Endodermal cell (in vitro differentiated cells): ENCODE measurements around the gene MTHFS. TPM values are rescaled to one million over a fixed set of nuclear protein-coding genes. Genes with fewer than 3 reads are reported as not detected.

Source experiments
- DNase-seq: peaks from one replicate; pipeline ENCODE4 v3.0.0-alpha.2; 2017
- H3K27ac ChIP-seq: 2 replicates; pipeline ENCODE4 v1.5.1; 2013; ENCODE audit warnings: mild to moderate bottlenecking, low read depth, low read length, moderate library complexity
- H3K27me3 ChIP-seq: 2 replicates; pipeline ENCODE4 v1.6.1; 2013; ENCODE audit warnings: mild to moderate bottlenecking, low read length, moderate library complexity; ENCODE audit not compliant: insufficient read depth, control insufficient read depth, poor library complexity, severe bottlenecking
- H3K36me3 ChIP-seq: 2 replicates; pipeline ENCODE4 v1.7.0; 2013; ENCODE audit warnings: mild to moderate bottlenecking, low read length, moderate library complexity; ENCODE audit not compliant: control insufficient read depth, insufficient read depth
- H3K4me1 ChIP-seq: one replicate; pipeline ENCODE4 v1.7.0; 2013; ENCODE audit warnings: low read length; ENCODE audit not compliant: control insufficient read depth, insufficient read depth
- H3K4me3 ChIP-seq: 2 replicates; pipeline ENCODE4 v1.5.1; 2013; ENCODE audit warnings: mild to moderate bottlenecking, low read length, moderate library complexity
- H3K9ac ChIP-seq: 2 replicates; pipeline ENCODE4 v1.6.1; 2013; ENCODE audit warnings: mild to moderate bottlenecking, low read length, moderate library complexity; ENCODE audit not compliant: poor library complexity, severe bottlenecking; ENCODE audit errors: extremely low read depth
- H3K9me3 ChIP-seq: 2 replicates; pipeline ENCODE4 v1.6.1; 2013; ENCODE audit warnings: mild to moderate bottlenecking, low read length, moderate library complexity; ENCODE audit not compliant: control insufficient read depth
- H3K27ac Mint-ChIP-seq: 2 replicates; pipeline ENCODE4 v1.8.0; 2020; ENCODE audit warnings: mixed read lengths
- H3K27me3 Mint-ChIP-seq: 2 replicates; pipeline ENCODE4 v1.8.0; 2021; ENCODE audit warnings: mild to moderate bottlenecking, mixed read lengths; ENCODE audit not compliant: insufficient read depth
- H3K36me3 Mint-ChIP-seq: 2 replicates; pipeline ENCODE4 v1.8.0; 2020; ENCODE audit warnings: low read depth, mixed read lengths
- H3K4me1 Mint-ChIP-seq: 2 replicates; pipeline ENCODE4 v1.8.0; 2020; ENCODE audit warnings: mixed read lengths
- H3K4me3 Mint-ChIP-seq: 2 replicates; pipeline ENCODE4 v1.8.0; 2020; ENCODE audit warnings: mild to moderate bottlenecking, moderate library complexity, mixed read lengths
- H3K9me3 Mint-ChIP-seq: 2 replicates; pipeline ENCODE4 v1.8.0; 2020; ENCODE audit warnings: mild to moderate bottlenecking, mixed read lengths
- WGBS, 2 experiments: methylation state at CpG; one replicate each; pipeline versions ENCODE4 v1.1.5 to v1.1.7; 2013; ENCODE audit warnings: missing lambda C conversion rate in 2 of 2, mixed read lengths in 1 of 2; ENCODE audit not compliant: insufficient coverage in 1 of 2, insufficient read length in 1 of 2; 5-methylcytosine and 5-hydroxymethylcytosine counted together
- total RNA-seq, 2 donors: library from RNA; stranded (reverse); fragmentation: NEBNext Ultra II Directional in 1 of 2; extraction: Animal tissue kit (Norgen Biotek cat#: 25700) in 1 of 2; gene quantifications; 2 replicates in 1 of 2; 3 replicates in 1 of 2; pipeline ENCODE4 v1.2.1, GENCODE V29; 2021
- TF ChIP-seq, protein P1 (sequence below): fragments of 200-600 bp; sonication (generic); conservative IDR thresholded peaks from 2 replicates; pipeline ENCODE4 v1.5.0; 2021; ENCODE audit warnings: antibody characterized with exemption, mild to moderate bottlenecking

MTHFS gene
- total RNA-seq, 2 donors from 2014 or later, result 28.2 to 33.6 TPM

DNA sequence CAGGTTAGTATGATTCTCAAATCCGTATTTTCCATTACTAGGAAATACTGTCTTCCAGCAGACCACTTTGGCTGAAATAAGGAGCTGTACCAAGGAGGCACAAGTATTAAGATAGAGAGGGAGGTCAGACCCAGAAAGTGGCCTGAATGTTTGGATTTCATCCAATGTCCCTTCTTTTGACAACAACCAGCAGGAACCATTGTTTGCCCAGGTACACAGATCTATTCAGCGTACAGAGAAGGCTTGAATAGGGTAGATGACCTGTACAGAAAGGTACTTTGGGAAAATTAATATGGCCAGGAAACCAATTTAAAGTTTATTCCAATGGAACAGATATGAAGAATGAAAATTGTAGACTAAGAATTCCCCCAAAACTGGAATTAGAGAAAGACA lies 12.6 kb downstream of the MTHFS start:
- Histone ChIP-seq H3K4me3 (no peak overlapping the region), H3K4me1 (peaks cover 8% of the 10 kb centered on the region), H3K36me3 (peaks cover 63% of the 10 kb centered on the region), H3K9me3 (peaks cover 22% of the 10 kb centered on the region), H3K27me3 (no peaks in the 10 kb centered on the region), H3K27ac (no peak overlapping the region), H3K9ac (no peak overlapping the region)
- no peak overlapping the region for H3K4me3 Mint-ChIP-seq
- DNase-seq, result no peak
- H3K9me3 Mint-ChIP-seq, result peaks cover 13% of the 10 kb centered on the region
- 97 to 100% methylated on average over 2 of the region's 2 CpGs for WGBS, 2 experiments
- H3K4me1 Mint-ChIP-seq, result peaks cover 47% of the 10 kb centered on the region
- TF ChIP-seq, protein P1, sequence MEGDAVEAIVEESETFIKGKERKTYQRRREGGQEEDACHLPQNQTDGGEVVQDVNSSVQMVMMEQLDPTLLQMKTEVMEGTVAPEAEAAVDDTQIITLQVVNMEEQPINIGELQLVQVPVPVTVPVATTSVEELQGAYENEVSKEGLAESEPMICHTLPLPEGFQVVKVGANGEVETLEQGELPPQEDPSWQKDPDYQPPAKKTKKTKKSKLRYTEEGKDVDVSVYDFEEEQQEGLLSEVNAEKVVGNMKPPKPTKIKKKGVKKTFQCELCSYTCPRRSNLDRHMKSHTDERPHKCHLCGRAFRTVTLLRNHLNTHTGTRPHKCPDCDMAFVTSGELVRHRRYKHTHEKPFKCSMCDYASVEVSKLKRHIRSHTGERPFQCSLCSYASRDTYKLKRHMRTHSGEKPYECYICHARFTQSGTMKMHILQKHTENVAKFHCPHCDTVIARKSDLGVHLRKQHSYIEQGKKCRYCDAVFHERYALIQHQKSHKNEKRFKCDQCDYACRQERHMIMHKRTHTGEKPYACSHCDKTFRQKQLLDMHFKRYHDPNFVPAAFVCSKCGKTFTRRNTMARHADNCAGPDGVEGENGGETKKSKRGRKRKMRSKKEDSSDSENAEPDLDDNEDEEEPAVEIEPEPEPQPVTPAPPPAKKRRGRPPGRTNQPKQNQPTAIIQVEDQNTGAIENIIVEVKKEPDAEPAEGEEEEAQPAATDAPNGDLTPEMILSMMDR, result no peak
- H3K27ac Mint-ChIP-seq, result no peak overlapping the region
- H3K36me3 Mint-ChIP-seq, result peaks cover 62% of the 10 kb centered on the region
- H3K27me3 Mint-ChIP-seq, result no peaks in the 10 kb centered on the region

DNA sequence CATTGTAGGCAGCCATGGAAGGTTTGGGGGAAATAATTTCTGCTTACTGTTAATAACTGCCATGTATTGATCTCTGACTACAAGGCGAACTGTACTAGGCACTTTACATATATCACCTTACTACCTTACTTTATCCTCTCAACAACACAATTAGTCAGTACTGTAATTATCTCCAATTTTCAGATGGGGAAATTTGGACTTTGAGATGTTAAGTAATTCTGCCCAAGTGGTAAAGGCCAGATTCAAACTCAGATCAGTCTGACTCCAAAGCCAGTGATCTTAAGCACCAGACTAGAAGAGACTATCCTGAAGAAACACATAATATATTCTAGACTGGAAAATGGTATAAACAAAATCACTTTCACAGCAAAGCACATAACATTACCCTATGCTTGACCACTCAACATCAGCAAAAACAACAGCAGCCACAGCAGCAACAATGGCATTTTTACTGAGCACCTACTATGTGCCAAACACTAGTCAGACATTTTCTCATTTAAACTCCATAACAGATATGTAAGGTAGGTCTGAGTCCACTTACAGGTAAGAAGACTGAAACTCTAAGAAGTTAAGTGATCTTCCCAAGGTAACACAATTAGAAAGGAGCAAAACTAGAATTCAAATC lies 13.1 kb downstream of the MTHFS start:
- no peak overlapping the region for H3K9ac ChIP-seq
- WGBS, 2 experiments, result 93% methylated on average over 1 of the region's 1 CpG; no CpG with 5 or more reads in 1 of the 2 experiments
- H3K36me3 Mint-ChIP-seq, result peaks cover 61% of the 10 kb centered on the region
- H3K4me3 Mint-ChIP-seq, result no peak overlapping the region
- H3K9me3 Mint-ChIP-seq, result peaks cover 18% of the 10 kb centered on the region
- TF ChIP-seq, protein P1, result no peak
- H3K27ac Mint-ChIP-seq, result no peak overlapping the region
- H3K9me3 ChIP-seq, result peaks cover 27% of the 10 kb centered on the region
- no peak for DNase-seq
- H3K27me3 Mint-ChIP-seq, result no peaks in the 10 kb centered on the region
- H3K36me3 ChIP-seq, result peaks cover 63% of the 10 kb centered on the region
- peaks cover 47% of the 10 kb centered on the region for H3K4me1 Mint-ChIP-seq
- no peak overlapping the region for H3K27ac ChIP-seq
- no peak overlapping the region for H3K4me3 ChIP-seq
- H3K27me3 ChIP-seq, result no peaks in the 10 kb centered on the region
- H3K4me1 ChIP-seq, result peaks cover 8% of the 10 kb centered on the region

DNA sequence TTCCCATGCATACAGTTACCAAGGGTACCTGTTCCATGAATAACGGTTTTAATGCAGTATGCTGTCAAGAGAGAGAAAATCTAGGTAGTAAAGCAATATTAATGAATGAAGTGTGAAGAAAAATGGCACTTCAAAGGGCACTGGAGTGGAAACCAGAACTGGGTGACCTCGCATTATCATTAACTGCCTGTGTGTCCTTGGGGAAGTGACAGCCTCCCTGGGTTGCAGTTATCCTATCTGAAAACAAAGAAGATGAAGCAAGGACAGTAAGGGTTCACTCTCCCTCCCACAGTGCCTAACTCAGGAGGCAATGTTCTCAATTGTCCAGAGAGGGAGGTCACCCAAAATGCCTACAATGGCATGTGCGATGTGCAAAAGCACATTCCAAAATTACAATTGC lies 15.1 kb downstream of the MTHFS start:
- Histone ChIP-seq H3K4me1 (peaks cover 4% of the 10 kb centered on the region), H3K27me3 (no peaks in the 10 kb centered on the region), H3K27ac (no peak overlapping the region), H3K36me3 (peaks cover 77% of the 10 kb centered on the region), H3K9ac (no peak overlapping the region), H3K4me3 (no peak overlapping the region), H3K9me3 (peaks cover 48% of the 10 kb centered on the region)
- Mint-ChIP-seq H3K9me3 (peaks cover 38% of the 10 kb centered on the region), H3K36me3 (peaks cover 77% of the 10 kb centered on the region), H3K27ac (no peak overlapping the region), H3K4me3 (no peak overlapping the region), H3K27me3 (no peaks in the 10 kb centered on the region), H3K4me1 (peaks cover 30% of the 10 kb centered on the region)
- TF ChIP-seq, protein P1, result no peak
- WGBS, 2 experiments, result 92 to 97% methylated on average over 2 to 3 of the region's 3 CpGs
- no peak for DNase-seq
